ENCODE results near the gene ZNF423. TPM values are rescaled to one million over a fixed set of nuclear protein-coding genes. Genes with fewer than 3 reads are reported as not detected.

The ZNF423 gene
- total RNA-seq, 6 experiments from 2014 or later = 0.43 to 1.2 (median 0.89) TPM

DNA sequence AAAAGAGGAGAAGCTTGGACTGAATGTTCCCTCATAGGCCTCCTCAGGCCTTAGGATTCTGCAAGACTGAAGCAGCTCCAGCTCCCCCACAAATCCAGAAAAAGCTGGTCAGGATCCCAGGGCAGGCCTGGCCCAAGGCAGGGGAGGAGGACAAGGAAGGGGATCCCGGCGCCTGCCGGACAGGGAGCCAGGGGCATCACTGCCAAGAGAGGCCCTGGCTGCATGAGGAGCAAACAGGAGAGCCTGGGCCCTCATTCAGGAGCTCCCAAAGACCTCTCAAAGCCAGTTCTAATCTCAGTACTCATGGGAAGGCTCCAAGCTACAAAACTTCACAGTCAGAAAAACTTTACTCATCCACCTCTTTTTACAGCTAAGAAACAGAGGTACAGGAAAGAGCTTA lies 67.3 kb downstream of the ZNF423 start:
- Histone ChIP-seq H3K4me1 (no peaks in the 10 kb centered on the region), H3K27ac (no peak overlapping the region), H3K4me3 (no peak overlapping the region), H3K9me3 (no peaks in the 10 kb centered on the region), H3K27me3 (no peaks in the 10 kb centered on the region), H3K36me3 (no peaks in the 10 kb centered on the region)
- WGBS (ENCODE audit: insufficient coverage, low coverage, low lambda C conversion rate, missing lambda C conversion rate) = no CpG with 5 or more reads among the region's 3 CpGs
- TF ChIP-seq POLR2A (IDR thresholded peaks at IDR 0.05) = no peak
- TF ChIP-seq, protein P1, sequence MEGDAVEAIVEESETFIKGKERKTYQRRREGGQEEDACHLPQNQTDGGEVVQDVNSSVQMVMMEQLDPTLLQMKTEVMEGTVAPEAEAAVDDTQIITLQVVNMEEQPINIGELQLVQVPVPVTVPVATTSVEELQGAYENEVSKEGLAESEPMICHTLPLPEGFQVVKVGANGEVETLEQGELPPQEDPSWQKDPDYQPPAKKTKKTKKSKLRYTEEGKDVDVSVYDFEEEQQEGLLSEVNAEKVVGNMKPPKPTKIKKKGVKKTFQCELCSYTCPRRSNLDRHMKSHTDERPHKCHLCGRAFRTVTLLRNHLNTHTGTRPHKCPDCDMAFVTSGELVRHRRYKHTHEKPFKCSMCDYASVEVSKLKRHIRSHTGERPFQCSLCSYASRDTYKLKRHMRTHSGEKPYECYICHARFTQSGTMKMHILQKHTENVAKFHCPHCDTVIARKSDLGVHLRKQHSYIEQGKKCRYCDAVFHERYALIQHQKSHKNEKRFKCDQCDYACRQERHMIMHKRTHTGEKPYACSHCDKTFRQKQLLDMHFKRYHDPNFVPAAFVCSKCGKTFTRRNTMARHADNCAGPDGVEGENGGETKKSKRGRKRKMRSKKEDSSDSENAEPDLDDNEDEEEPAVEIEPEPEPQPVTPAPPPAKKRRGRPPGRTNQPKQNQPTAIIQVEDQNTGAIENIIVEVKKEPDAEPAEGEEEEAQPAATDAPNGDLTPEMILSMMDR (IDR thresholded peaks at IDR 0.05) = no peak
- DNase-seq = no peak
- ATAC-seq = no peak
- intact Hi-C loops (cut with DNase I) = no loop called here

DNA sequence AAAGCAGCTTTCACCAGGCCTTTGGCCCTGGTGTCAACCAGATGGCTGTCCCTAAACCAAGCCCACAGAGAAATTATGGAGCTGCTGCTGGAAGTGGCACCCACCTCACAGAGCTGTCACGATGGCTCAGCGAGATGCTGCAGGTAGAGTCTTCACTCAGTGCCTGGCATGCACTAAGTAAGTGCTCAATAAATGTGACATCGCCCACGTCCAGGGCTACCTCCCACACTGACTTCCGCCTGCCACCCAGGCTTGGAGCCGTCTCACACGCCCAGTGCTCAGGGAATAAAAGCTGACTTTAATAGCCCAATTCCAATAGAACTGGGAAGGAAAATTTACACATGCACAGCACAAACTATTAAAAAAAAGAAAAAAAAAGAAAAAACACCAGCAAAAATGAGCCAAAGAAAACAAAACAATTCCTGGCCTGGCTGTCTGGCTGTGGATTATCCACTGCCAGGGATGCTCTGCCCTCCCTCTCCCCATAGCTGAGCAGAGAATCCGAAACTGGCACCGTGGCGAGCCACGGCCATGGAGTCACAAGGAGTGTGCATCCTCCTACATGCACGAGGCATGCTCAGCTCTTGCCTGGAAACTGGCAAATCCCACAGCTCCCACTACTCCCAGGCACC lies 68.9 kb downstream of the ZNF423 start:
- TF ChIP-seq, protein P1 (IDR thresholded peaks at IDR 0.05) = no peak
- no peak for TF ChIP-seq POLR2A (IDR thresholded peaks at IDR 0.05)
- Histone ChIP-seq H3K27ac (no peak overlapping the region), H3K4me3 (no peak overlapping the region), H3K4me1 (no peaks in the 10 kb centered on the region), H3K27me3 (no peaks in the 10 kb centered on the region), H3K36me3 (no peaks in the 10 kb centered on the region), H3K9me3 (no peaks in the 10 kb centered on the region)
- WGBS (ENCODE audit: insufficient coverage, low coverage, low lambda C conversion rate, missing lambda C conversion rate) = 78% methylated on average over 5 of the region's 12 CpGs
- ATAC-seq (no peak), DNase-seq (no peak)
- intact Hi-C loops (cut with DNase I) = no loop called here

DNA sequence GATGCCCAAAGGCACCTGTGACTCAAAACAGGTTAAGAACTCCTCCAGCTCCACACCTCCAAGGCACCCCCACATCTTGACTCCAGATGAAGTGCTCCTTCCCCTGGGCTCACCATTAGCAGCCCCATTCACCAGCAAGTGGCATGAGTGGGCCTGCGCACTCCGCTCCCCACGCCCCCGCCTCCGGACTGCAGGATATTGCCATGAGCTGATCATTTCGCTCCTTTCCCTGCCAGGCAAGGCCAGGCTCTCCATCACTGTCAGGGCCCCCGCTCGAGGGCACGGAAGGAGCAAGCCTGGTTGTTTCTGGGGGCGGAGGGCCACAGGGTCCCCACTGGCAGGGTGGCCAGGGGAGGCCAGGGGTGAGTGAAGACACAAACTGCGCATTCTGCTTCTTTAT lies 69.9 kb downstream of the ZNF423 start:
- ATAC-seq (no peak), DNase-seq (no peak)
- TF ChIP-seq, protein P1 (IDR thresholded peaks at IDR 0.05) = no peak
- no peak for TF ChIP-seq POLR2A (IDR thresholded peaks at IDR 0.05)
- WGBS (ENCODE audit: insufficient coverage, low coverage, low lambda C conversion rate, missing lambda C conversion rate) = 86% methylated on average over 4 of the region's 11 CpGs
- Histone ChIP-seq H3K4me3 (no peak overlapping the region), H3K9me3 (no peaks in the 10 kb centered on the region), H3K36me3 (no peaks in the 10 kb centered on the region), H3K27ac (no peak overlapping the region), H3K4me1 (no peaks in the 10 kb centered on the region), H3K27me3 (no peaks in the 10 kb centered on the region)
- intact Hi-C loops (cut with DNase I) = no loop called here

DNA sequence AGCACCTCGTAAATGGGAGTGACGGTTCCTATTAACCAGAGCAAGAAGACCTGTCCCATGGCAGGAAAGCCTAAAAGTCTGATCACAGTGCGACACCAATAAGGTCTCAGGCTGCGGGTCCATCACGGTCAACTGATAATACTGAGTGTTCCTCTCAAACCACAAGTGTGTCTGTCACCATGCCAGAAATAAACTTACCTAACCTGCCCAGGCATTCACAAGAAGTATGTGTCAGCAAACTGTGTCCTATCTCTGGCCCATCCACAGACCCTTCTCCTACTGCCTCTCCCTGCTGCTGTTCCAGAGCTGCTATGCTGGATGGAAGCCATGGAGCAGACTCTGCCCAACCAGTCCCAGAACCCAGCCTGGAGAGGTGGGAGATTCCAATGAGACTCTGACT lies 73.5 kb downstream of the ZNF423 start:
- Histone ChIP-seq H3K9me3 (no peaks in the 10 kb centered on the region), H3K4me3 (no peak overlapping the region), H3K4me1 (no peaks in the 10 kb centered on the region), H3K36me3 (no peaks in the 10 kb centered on the region), H3K27me3 (no peaks in the 10 kb centered on the region), H3K27ac (no peak overlapping the region)
- intact Hi-C loops (cut with DNase I) = no loop called here
- TF ChIP-seq POLR2A (IDR thresholded peaks at IDR 0.05) = no peak
- TF ChIP-seq, protein P1 (IDR thresholded peaks at IDR 0.05) = no peak
- 89% methylated on average over 5 of the region's 5 CpGs for WGBS (ENCODE audit: insufficient coverage, low coverage, low lambda C conversion rate, missing lambda C conversion rate)
- DNase-seq (no peak), ATAC-seq (no peak)

DNA sequence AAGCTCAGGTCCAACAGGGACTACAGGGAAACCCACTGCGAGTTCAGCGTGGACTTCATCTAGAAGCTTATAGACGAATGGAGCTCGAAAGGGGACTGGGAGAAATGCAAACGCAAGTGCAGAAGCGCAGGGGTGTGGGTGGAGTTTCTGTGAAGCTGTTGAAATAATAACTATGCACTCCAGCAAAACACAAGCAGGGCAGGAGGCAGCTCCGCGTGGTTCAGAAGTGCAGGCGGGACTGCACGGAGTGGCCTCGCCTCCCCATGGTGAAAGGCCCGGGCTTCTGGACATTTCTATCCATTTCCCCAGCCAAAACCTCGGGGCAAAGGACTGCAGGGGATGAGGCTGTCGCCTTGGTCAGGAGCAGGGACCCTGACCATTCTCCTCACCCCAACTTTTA lies 74.5 kb downstream of the ZNF423 start:
- ATAC-seq (no peak), DNase-seq (no peak)
- Histone ChIP-seq H3K36me3 (no peaks in the 10 kb centered on the region), H3K27ac (no peak overlapping the region), H3K9me3 (no peaks in the 10 kb centered on the region), H3K4me1 (no peaks in the 10 kb centered on the region), H3K4me3 (no peak overlapping the region), H3K27me3 (no peaks in the 10 kb centered on the region)
- intact Hi-C loops (cut with DNase I) = no loop called here
- WGBS (ENCODE audit: insufficient coverage, low coverage, low lambda C conversion rate, missing lambda C conversion rate) = 67% methylated on average over 12 of the region's 14 CpGs
- no peak for TF ChIP-seq POLR2A (IDR thresholded peaks at IDR 0.05)
- TF ChIP-seq, protein P1 (IDR thresholded peaks at IDR 0.05) = no peak

All from right lobe of liver (tissue), 6 donors.